Raji (cell line): ENCODE measurements around the gene ABI3BP.

Experiments
- POLR2A ChIP-seq: IDR thresholded peaks from 2 replicates; pipeline ENCODE4 v1.6.1; 2011; ENCODE audit warnings: low read depth, low read length, control low read depth; ENCODE audit not compliant: insufficient read depth

The ABI3BP gene, protein sequence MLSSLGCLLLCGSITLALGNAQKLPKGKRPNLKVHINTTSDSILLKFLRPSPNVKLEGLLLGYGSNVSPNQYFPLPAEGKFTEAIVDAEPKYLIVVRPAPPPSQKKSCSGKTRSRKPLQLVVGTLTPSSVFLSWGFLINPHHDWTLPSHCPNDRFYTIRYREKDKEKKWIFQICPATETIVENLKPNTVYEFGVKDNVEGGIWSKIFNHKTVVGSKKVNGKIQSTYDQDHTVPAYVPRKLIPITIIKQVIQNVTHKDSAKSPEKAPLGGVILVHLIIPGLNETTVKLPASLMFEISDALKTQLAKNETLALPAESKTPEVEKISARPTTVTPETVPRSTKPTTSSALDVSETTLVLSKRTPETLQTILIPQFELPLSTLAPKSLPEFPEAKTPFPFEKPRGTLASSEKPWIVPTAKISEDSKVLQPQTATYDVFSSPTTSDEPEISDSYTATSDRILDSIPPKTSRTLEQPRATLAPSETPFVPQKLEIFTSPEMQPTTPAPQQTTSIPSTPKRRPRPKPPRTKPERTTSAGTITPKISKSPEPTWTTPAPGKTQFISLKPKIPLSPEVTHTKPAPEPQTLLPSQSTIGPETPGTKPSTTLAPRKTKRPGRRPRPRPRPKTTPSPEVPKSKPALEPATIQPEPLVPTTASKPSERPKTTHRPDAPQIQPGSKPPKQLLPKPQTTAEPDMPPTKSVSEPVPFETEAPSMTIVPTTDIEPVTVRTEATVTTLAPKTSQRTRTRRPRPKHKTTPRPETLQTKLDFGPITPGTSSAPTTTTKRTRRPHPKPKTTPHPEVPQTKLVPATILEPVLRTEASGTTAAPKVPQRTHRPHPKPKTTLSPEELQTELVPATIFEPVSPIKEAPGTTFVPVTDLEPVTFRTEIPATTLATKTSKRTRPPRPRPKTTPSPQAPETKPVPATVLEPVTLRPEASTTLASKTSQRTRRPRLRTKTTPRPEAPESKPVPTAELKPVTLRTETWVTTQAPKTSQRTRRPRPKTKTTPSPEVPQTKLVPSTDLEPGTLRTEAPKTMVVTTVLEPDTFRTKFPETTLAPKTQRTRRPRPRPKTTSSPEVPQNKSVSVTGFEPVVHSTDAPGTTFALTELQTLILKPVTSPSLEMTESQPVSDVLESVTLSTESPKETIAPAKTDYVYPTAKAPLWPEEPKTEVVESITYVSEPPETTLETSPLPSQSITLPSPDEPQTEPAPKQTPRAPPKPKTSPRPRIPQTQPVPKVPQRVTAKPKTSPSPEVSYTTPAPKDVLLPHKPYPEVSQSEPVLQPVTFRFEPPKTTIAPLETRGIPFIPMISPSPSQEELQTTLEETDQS (N-terminal part only)

DNA sequence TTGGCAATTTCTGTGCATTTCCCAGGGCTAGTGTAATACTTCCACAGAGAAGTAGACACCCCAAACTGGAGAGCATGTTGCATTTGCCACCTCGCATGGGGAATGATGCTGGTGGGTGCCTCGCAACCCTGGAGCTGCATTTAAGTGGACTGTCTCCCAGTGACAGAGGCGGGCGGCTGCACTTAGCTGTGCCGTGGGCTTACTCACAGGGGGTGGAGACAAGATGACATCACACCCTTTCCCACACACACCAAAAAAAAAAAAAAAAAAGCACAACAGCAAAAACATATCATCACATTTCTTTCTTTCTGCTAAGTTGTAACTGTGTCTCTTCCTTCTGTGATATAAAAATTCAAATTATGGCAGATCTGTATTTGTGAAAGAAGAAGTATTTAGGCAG, at the start of gene ABI3BP:
TSS of gene ABI3BP (minus strand) at position 113 of the 400 bp plus-strand sequence. CDS start at position 76, 37 bp downstream.
- no peak for TF ChIP-seq POLR2A

DNA sequence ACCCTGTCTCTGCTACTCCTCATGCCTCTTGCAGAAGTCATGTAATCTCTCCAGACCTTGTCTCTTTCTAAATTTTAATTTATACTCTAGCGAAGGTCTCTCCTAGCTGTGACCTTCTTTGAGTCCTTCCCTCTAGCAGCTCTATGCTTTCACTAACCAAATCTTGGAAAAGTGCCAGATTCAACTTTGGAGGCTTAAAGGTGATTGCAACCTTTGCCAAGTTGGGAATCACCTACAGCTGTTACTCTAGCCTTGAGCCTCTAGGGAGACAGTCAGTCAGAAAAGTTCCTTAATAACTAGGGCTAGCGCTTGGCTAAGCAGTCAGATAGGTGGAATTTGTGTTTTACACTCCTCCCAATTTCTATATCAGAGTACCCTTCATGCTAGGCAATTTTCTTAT, 46.1 kb upstream of the ABI3BP start:
- TF ChIP-seq POLR2A, result no peak

DNA sequence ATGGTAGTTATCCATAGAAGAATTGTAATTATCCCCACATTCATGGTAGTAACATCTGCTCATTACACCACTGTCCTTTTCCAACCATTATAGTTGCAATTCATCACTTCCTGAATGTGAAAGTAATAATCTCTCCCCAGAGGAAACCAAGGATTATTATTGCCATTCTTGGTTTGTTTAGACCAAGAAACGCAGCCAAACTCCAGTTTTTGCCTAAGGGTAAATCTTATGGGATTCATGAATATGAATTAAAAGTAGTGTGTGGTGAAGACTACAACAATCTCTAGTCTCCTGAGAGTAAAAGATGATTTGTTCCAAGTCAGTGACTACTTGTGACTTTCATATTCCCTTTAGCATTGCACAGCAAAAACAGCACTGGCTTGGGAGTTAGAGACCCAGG, 45.7 kb upstream of the ABI3BP start:
- TF ChIP-seq POLR2A, result no peak

DNA sequence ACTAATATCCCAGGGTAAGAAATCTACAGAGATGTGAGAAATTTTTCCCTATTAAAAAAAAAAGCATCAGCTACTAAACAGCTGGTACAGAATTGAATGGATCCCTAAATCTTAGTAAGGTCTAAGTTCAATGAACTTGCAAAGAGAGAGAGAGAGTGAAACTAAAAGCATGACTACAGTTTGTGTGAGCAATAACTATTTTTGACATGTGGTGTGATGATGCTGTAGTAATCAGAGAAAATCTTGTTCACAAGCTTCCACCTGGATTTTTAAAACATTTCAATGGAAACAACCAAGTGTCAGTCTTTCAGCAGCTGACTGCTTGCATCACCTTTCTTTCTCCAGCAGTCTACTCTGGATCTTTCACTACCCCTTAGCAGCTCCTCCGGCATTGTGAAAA, 45.2 kb upstream of the ABI3BP start:
- no peak for TF ChIP-seq POLR2A

DNA sequence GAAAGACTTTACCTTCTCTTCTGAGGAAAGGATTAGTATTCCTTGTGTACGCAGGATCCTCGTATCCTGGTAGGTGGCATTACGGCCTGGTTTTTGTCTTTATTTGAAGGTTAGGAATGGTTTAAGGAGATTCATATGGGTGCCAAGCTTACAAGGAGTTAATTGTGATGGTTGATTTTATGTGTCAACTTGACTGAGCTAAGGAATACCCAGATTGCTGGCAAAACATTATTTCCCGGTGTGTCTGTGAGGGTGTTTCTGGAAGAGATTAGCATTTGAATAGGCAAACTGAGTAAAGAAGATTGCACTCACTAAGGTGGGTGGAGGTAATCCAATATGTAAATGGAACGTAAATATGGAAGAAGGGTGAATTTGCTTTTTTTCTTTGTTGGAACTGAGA, 44.4 kb upstream of the ABI3BP start:
- no peak for TF ChIP-seq POLR2A

DNA sequence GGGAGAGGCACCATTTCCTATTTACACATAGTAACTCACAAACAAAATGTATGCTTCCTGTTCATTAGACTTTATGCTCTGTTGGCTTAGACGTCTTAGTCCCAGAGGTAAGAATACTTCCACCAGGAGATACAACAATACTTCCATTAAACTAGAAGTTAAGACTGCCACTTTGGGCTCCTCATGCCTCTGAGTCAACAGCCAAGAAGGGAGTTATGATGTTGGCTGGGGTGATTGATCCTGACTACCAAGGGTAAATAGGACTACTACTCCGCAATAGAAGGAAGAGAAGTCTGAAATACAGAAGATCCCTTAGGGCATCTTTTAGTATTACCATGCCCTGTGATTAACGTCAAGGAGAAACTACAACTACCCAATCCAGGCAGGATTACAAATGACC, 43.5 kb upstream of the ABI3BP start:
- no peak for TF ChIP-seq POLR2A

DNA sequence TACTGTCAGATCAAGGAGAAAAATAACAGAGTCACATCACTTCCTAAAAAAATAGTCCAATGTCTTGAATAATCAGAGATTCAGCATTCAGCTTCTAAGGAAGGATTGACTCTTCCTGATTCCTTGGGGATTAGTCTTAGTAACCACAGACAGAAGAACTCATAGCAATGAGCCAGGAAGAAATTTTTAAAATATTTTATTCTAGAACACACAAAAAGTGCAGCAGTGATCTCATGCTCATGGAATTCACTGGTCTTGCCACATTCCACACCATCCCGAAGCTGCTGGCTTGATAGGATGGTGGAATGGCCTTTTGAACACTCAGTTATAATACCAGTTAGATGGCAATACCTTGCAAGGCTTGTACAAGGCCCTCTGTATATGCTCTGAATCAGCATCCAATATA, 43.0 kb upstream of the ABI3BP start:
- no peak for TF ChIP-seq POLR2A

DNA sequence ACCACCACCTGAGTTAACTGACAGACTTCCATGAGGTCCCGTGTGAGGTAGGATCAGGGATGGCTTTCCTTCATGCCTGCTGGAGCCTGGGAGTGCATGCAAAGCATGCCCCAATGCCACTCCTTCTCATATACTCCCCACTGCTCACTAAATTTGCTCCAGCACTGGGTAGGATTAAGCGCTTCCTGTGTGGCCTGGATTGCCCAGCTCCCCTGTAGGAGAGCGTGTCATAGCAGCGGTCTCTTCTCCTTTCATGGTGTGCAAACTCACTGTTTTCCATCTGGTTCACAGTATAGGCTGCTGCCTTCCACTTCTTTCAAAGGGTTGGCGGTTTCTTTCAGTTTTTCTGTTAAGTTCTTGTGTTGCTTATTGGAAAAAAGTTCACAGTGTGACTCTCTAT, 34.1 kb upstream of the ABI3BP start:
- TF ChIP-seq POLR2A, result no peak

DNA sequence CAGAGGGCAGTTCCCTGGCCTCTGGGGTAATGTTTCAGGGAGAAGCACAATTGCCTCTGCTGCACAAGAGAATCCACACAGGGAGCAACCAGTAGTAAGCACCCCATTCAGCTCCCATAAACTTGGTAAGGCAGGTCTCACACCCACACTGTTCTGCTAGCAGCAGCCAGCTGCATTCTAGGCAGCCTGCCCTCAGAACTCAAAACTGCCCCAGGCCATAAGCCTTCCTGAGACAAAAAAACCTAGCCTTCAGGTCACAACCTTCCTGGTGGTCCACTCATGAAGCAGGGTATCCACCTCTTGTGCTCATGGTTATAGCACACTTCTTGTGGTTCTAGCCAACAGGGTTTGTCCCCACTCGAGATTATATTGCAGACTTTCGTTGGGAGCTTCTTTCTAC, 33.7 kb upstream of the ABI3BP start:
- no peak for TF ChIP-seq POLR2A

DNA sequence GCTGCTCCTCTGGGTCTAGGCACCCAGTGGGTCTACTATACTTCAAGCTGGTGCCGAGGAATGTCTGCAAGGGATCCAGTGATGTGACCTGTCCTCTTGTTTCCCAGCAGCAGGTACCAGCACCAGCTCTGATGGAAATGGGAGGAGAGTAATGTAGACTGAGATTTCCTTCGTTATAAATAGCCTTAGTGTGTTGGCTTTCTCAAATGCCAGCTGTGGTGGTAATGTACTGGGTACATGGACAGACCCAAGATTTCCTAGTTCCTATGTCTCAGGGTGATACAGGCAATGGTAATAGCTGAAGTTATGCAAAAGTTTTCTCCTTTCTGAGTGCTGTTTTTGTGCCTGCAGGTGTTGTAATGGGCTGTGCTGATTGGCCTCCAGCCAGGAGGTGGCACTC, 33.0 kb upstream of the ABI3BP start:
- no peak for TF ChIP-seq POLR2A

DNA sequence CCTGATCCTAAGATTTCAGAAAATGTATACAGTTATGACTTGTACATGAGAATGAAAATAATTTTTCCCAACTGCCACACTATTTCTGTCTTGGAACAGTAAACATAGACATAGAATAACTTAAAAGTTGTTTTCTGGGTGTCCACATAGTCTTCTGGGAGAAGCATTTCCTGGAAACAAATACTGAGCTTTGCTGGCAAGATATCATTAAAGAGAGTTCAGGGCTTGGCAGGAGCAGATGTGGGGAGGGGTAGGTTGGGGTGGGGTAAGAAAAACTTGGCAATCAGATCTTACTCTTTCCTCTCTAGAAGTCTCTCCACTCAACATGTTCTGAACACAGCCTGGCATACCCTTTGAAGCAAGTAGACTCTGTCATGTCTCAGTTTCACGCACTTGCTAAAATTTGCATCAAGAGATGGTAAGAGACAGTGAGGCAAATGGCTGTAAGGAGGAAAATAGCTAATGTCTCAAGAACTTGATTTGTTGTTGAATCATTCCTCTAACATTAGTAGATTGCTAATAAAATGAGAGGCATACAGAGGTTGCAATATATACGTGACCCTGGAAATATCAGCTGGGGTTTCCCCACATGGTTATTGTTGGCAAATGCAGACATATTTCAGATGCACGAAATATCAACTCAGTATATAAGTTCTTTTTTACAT, 27.3 kb upstream of the ABI3BP start:
- no peak for TF ChIP-seq POLR2A

DNA sequence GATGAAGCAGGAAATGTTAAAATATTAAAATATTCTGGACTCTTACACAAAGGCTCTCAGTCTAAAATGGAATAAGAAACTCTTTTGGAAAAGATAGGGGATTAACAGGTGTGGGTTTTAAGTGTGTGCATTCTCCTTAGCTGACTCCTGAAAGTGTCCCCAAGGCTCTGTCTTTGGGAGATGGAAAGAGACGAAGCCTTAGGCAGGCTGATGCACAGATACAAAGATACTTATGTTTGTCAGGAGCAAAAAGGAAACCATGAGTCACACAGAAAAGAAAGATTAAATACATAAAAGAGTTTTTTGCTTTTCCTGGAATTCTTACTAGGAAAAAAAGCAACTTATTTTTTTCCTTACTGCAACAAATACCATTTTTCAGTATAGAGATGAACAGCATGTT, 23.8 kb upstream of the ABI3BP start:
- TF ChIP-seq POLR2A, result no peak

DNA sequence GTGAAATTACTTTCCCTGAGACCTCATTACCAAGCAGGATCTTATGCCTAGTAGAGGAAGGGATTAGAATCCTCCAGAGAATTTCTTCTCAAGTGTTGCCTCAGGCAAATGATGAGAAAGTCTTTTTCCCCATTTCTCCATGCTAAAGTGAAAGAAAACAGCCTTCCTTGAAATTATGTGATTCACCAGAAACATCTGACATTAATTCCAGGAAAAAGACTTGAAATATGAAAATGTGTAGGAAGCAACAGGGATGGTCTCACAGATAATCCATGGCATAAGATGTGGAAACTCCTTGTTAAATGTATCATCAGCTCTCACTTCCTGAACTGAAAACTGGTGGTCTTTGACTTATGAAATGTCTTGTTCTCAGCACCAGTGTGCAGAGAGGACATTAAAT, 17.9 kb upstream of the ABI3BP start:
- TF ChIP-seq POLR2A, result no peak

DNA sequence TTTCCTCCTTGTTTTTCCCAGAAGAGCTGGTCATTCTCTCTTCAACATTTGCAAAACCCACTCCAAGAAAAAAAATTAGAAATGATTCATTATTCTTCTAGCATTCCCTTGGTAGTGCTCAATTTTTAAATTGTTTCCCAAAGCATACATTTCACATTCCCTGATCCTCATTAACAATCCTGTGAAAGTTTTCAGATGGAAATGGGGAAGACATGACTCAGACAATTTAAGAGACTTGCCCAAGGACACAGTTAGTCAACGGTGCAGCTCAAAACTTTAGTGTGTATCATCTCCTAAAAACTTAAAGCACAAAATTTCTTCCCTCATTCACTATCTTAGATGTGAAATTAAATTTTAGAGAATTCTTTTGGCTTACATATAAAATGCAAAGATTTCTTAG, 17.1 kb upstream of the ABI3BP start:
- no peak for TF ChIP-seq POLR2A

DNA sequence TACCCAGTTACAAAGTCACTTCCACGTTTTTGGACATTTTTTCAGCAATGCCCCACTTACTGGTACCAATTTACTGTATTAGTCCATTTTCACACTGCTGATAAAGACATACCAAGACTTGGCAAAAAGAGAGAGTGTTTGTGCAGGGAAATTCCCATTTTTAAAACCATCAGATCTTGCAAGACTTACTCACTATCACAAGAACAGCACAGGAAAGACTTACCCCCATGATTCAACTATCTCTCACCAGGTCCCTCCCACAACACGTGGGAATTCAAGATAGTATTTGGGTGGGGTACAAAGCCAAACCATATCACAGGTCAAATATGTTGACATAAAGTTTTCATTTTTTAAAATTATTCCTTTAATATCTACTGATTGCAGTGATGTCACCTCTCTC, 16.2 kb upstream of the ABI3BP start:
- no peak for TF ChIP-seq POLR2A

DNA sequence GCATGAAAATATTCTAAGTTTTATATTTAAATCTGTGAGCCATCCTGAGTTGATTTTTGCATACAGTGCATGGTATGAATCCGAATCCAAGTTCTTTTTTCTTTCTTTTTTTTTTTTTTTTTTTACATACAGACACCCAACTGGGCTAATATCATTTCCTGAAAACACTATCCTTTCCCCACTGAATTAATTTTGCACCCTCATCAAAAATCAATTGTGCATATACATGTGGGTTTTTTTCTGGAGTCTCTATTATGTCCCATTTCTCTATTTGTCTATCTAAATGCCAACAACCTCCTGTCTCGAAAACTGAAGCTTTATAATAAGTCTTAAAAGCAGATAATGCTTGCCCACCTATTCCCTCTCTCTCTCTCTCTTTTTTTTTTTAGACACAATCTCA, 5.9 kb upstream of the ABI3BP start:
- TF ChIP-seq POLR2A, result no peak
